ENCODE results near the gene CYB5R3. TPM values are rescaled to one million over a fixed set of nuclear protein-coding genes. Genes with fewer than 3 reads are reported as not detected.
"Not testable (repeated sequence)": the region's sequence is repeated elsewhere in the genome, so short reads cannot be mapped to it uniquely, and the experiment has no call there.

The CYB5R3 gene
- total RNA-seq, 4 donors from 2014 or later: 107 to 159 (median 138) TPM

DNA sequence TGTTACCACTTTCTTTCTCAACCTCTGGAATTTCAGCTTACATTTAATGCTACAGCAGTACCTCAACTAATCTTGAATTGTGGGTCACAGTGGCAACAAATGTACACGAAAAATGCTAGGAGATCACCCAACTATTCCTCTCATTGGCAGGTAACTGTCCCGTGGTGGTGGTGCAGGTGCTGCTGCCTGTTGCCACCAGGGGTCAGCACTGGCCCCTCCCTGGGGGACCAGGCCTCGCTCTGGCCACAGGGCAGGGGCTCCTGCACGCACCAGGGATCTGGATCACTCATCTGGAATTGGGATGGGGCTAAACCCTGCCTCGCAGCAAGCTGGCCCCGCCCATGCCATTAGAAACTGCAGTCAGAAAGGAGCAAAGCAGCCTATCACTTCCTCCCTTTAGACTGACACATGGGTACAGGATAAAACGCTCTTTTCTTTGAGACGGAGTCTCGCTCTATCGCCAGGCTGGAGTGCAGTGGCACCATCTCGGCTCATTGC is 27.6 kb downstream of the CYB5R3 start:
- H3K4me3 ChIP-seq: no peak overlapping the region
- 45% methylated on average over 9 of the region's 11 CpGs for WGBS
- no peaks in the 10 kb centered on the region for H3K27me3 ChIP-seq
- peaks cover 41% of the 10 kb centered on the region for H3K4me1 ChIP-seq
- peak; percentile 87 to 89 for DNase-seq (ENCODE audit: low spot score in 2 of 2)
- H3K9me3 ChIP-seq: no peaks in the 10 kb centered on the region
- H3K27ac ChIP-seq: peak overlapping the region; percentile 70
- peaks cover 55% of the 10 kb centered on the region for H3K36me3 ChIP-seq
- TF ChIP-seq EP300 (IDR thresholded peaks at IDR 0.05) (no peak), CTCF (IDR thresholded peaks at IDR 0.05) (peak; percentile 79 to 91), POLR2AphosphoS5 (IDR thresholded peaks at IDR 0.05) (peak in 1 of 3 donors; percentile 12), POLR2A (IDR thresholded peaks at IDR 0.05) (no peak)

GRCh38 chr22:42620084-42620483 is 29.1 kb downstream of the CYB5R3 start:
- peaks cover 40% of the 10 kb centered on the region for H3K36me3 ChIP-seq
- H3K4me3 ChIP-seq: no peak overlapping the region
- peak overlapping the region; percentile 70 for H3K27ac ChIP-seq
- no peak for TF ChIP-seq EP300 (IDR thresholded peaks at IDR 0.05)
- TF ChIP-seq POLR2AphosphoS5 (IDR thresholded peaks at IDR 0.05): no peak
- TF ChIP-seq CTCF (IDR thresholded peaks at IDR 0.05): no peak
- no peak for TF ChIP-seq POLR2A (IDR thresholded peaks at IDR 0.05)
- peaks cover 55% of the 10 kb centered on the region for H3K4me1 ChIP-seq
- DNase-seq (ENCODE audit: low spot score in 2 of 2): no peak
- 84% methylated on average over 3 of the region's 4 CpGs for WGBS
- H3K27me3 ChIP-seq: no peaks in the 10 kb centered on the region
- no peaks in the 10 kb centered on the region for H3K9me3 ChIP-seq

- no peaks in the 10 kb centered on the region for H3K27me3 ChIP-seq
- H3K36me3 ChIP-seq: peaks cover 35% of the 10 kb centered on the region
- DNase-seq (ENCODE audit: low spot score in 2 of 2): peak in 1 of 2 donors; percentile 76
- H3K9me3 ChIP-seq: no peaks in the 10 kb centered on the region
- H3K27ac ChIP-seq: no peak overlapping the region
- H3K4me3 ChIP-seq: no peak overlapping the region
- no peak for TF ChIP-seq POLR2A (IDR thresholded peaks at IDR 0.05)
- TF ChIP-seq CTCF (IDR thresholded peaks at IDR 0.05): no peak
- TF ChIP-seq POLR2AphosphoS5 (IDR thresholded peaks at IDR 0.05): no peak
- no peak for TF ChIP-seq EP300 (IDR thresholded peaks at IDR 0.05)
- WGBS: 90% methylated on average over 19 of the region's 35 CpGs
- H3K4me1 ChIP-seq: peaks cover 55% of the 10 kb centered on the region
Observed at GRCh38 chr22:42619261-42620063, 29.7 kb downstream of the CYB5R3 start.

- Histone ChIP-seq H3K4me3 (no peak overlapping the region), H3K36me3 (peaks cover 18% of the 10 kb centered on the region), H3K9me3 (no peaks in the 10 kb centered on the region), H3K27me3 (no peaks in the 10 kb centered on the region), H3K27ac (no peak overlapping the region), H3K4me1 (peaks cover 65% of the 10 kb centered on the region)
- TF ChIP-seq POLR2AphosphoS5 (IDR thresholded peaks at IDR 0.05) (no peak), CTCF (IDR thresholded peaks at IDR 0.05) (no peak), POLR2A (IDR thresholded peaks at IDR 0.05) (no peak), EP300 (IDR thresholded peaks at IDR 0.05) (no peak)
- peak in 1 of 2 donors; percentile 76 for DNase-seq (ENCODE audit: low spot score in 2 of 2)
- WGBS: 57% methylated on average over 18 of the region's 20 CpGs
Observed at GRCh38 chr22:42617155-42617983, 31.8 kb downstream of the CYB5R3 start.

DNA sequence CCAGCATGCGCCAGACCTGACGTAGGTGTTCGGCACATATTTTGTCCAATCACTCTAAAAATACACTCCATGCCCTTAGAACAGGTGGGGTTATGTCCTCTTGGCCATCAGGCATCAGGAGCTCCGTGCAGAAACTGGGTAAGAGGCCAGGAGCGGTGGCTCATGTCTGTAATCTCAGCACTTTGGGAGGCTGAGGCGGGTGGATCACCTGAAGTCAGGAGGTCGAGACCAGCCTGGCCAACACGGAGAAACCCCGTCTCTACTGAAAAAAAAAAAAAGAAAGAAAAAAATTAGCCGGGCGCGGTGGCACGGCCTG is 33.4 kb downstream of the CYB5R3 start:
- Histone ChIP-seq H3K36me3 (peaks cover 17% of the 10 kb centered on the region), H3K4me3 (peak overlapping the region; percentile 91), H3K27ac (peak overlapping the region; percentile 99), H3K4me1 (peaks cover 64% of the 10 kb centered on the region)
- not testable (repeated sequence) for H3K9me3 ChIP-seq, H3K27me3 ChIP-seq
- DNase-seq (ENCODE audit: low spot score in 2 of 2): peak in 1 of 2 donors; percentile 73
- 15% methylated on average over 13 of the region's 13 CpGs for WGBS

Measured in suprapubic skin (tissue), 4 donors.